Measurements from ENCODE around the gene ADSS2.
"Not testable (repeated sequence)": the region's sequence is repeated elsewhere in the genome, so short reads cannot be mapped to it uniquely, and the experiment has no call there.

The ADSS2 gene

DNA sequence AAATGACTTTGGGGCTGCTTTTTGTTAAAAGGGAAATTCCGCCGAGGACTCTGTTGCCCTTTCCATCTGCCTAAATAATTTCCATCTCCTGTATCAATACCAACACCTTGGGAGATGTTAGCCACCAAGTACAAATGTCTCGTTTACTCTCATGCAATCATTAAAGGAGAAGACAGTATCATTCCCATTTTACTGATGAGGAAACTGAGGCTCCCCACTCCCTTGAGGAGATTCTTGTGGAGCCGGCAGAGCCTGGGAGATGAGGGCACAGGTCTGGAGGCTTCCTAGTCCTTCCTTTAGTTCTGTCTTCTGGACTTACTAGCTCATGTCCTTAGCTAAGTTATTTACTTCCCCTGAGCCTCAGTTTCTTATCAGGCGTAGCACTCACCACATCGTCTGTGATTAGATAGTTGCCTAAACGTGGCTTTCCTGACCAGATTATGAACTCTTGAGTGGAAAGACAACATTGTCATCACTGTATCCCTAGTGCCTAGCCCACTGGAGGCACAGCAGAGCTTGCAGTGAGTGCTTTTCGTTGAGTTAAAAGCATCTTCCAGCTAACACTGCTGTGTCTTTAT is 81.6 kb downstream of the ADSS2 start:
- no peaks in the 10 kb centered on the region for H3K4me1 Mint-ChIP-seq
- TF ChIP-seq, protein P1, sequence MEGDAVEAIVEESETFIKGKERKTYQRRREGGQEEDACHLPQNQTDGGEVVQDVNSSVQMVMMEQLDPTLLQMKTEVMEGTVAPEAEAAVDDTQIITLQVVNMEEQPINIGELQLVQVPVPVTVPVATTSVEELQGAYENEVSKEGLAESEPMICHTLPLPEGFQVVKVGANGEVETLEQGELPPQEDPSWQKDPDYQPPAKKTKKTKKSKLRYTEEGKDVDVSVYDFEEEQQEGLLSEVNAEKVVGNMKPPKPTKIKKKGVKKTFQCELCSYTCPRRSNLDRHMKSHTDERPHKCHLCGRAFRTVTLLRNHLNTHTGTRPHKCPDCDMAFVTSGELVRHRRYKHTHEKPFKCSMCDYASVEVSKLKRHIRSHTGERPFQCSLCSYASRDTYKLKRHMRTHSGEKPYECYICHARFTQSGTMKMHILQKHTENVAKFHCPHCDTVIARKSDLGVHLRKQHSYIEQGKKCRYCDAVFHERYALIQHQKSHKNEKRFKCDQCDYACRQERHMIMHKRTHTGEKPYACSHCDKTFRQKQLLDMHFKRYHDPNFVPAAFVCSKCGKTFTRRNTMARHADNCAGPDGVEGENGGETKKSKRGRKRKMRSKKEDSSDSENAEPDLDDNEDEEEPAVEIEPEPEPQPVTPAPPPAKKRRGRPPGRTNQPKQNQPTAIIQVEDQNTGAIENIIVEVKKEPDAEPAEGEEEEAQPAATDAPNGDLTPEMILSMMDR (IDR thresholded peaks at IDR 0.05; ENCODE audit: unreplicated experiment in 3 of 3): no peak
- H3K36me3 Mint-ChIP-seq (ENCODE audit: low read depth): no peaks in the 10 kb centered on the region
- H3K9me3 Mint-ChIP-seq: peaks cover 3% of the 10 kb centered on the region
- no peak overlapping the region for H3K27ac Mint-ChIP-seq
- no peak overlapping the region for H3K4me3 Mint-ChIP-seq
- H3K27me3 Mint-ChIP-seq (ENCODE audit: low read depth): peaks cover 10% of the 10 kb centered on the region

DNA sequence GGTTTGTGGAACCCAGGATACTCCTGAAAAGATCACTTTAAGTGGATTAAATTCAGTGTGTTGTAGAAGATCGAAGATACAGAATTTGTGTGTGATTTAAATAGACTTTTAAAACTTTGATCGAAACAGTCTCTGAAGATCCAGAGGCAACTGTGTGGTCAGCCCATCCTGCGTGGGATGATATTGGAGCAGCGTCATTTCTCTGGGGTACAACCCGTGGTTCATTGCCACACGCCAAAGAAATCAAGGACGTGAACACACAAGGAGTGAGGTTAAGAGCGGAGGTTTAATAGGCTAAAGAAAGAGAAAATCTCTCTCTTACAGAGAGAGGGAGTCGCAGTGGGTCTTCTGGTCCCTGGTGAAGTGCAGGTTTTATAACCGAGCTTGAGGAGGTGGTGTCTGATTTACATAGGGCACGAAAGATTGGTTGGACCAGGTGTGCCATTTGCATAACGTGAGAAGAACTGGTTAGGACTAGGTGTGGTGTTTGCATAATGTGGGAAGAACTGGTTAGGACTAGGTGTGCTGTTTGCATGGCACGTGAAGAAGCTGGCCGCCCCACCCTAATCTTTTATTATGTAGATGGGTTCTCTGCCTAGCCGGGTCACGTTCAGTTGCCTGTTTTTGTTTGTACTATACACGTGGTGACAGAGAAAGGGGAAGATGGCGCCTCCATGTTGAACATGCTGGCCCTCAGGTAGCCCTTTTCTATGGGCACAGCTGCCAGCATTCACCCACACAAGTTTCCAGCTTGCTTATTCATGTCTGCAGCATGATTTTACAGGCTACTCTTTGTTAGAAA is 82.3 kb downstream of the ADSS2 start:
- Mint-ChIP-seq H3K4me1 (no peaks in the 10 kb centered on the region), H3K9me3 (peaks cover 5% of the 10 kb centered on the region), H3K27ac (no peak overlapping the region), H3K27me3 (ENCODE audit: low read depth) (peaks cover 10% of the 10 kb centered on the region), H3K4me3 (no peak overlapping the region), H3K36me3 (ENCODE audit: low read depth) (peaks cover 5% of the 10 kb centered on the region)
- TF ChIP-seq, protein P1 (IDR thresholded peaks at IDR 0.05; ENCODE audit: unreplicated experiment in 3 of 3): no peak

DNA sequence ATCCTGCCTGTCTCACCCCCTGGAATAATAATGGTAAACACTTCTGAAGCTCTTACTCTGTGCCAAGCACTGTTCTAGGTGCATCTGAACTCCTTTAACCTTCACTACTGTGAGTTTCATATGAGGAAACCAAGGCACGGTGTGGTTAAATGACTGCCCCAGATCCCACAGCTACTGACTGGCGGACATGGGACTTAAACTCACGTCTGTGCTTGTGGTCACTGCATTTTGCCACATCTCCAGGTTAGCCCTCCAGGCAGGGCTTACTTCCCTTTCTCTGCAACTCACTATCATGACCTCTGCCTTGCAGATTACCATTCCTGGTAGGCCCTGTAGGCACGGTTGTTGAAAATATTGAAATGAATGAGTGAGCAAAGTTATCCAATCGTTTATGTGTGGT is 83.4 kb downstream of the ADSS2 start:
- Mint-ChIP-seq H3K36me3 (ENCODE audit: low read depth) (peaks cover 6% of the 10 kb centered on the region), H3K9me3 (peaks cover 6% of the 10 kb centered on the region), H3K27ac (no peak overlapping the region), H3K4me3 (no peak overlapping the region), H3K27me3 (ENCODE audit: low read depth) (peaks cover 10% of the 10 kb centered on the region), H3K4me1 (no peaks in the 10 kb centered on the region)
- TF ChIP-seq, protein P1 (IDR thresholded peaks at IDR 0.05; ENCODE audit: unreplicated experiment in 3 of 3): no peak

DNA sequence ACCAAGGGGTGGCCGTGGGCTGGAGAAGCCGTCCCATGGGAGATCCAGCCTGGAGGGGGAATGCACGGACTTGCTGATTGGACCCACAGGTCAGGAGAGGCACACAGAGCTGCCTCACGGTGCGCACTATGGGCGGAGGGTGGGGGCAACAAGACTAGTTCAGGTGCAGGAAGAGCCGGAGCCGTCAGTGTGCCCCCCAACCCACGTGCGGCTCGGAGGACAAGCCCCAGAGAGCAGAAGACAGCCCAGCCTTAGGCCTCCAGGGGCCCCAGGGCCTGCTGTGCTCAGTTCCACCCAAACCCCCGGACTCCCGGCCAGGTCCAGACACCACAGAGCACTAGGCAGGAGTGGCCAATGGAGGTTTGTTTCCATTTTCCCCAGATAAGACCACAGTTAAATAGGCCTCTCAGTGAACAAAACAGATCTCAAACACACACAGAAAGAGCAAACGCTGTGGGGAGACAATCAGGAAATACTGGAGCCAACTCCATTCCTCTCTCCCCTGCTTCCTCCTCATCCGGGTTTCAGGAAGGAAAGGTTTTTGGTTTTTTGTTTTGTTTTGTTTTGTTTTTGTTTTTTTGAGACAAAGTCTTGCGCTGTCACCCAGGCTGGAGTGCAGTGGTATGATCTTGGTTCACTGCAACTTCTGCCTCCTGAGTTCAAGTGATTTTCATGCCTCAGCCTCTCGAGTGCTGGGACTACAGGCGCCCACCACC is 84.2 kb downstream of the ADSS2 start:
- Mint-ChIP-seq H3K27me3 (ENCODE audit: low read depth) (peaks cover 10% of the 10 kb centered on the region), H3K4me1 (peaks cover under 1% of the 10 kb centered on the region), H3K36me3 (ENCODE audit: low read depth) (peaks cover 6% of the 10 kb centered on the region)

DNA sequence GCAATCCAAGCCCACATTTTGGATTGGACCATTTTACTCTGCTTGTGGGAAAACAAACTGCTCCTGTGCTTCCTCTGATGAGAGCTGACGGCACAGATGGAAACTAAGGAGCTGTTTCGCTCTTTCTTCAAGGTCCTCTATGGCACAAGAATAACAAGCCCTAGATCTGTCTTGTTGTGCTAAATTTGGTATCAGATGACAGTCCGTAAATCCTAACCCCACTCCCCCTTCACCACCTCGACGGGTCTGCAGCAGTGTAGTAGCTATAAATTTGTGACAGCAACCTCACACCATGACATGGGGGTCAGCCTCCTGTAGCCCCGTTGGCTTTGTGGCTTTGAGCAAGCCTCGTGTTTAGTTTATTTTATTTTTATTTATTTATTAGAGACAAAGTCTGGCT is 85.9 kb downstream of the ADSS2 start:
- peaks cover 13% of the 10 kb centered on the region for H3K4me1 Mint-ChIP-seq
- peaks cover 6% of the 10 kb centered on the region for H3K9me3 Mint-ChIP-seq
- TF ChIP-seq, protein P1 (IDR thresholded peaks at IDR 0.05; ENCODE audit: unreplicated experiment in 3 of 3): no peak
- H3K27ac Mint-ChIP-seq: no peak overlapping the region
- H3K27me3 Mint-ChIP-seq (ENCODE audit: low read depth): peaks cover 9% of the 10 kb centered on the region
- no peak overlapping the region for H3K4me3 Mint-ChIP-seq
- peaks cover 6% of the 10 kb centered on the region for H3K36me3 Mint-ChIP-seq (ENCODE audit: low read depth)

More for the DNA sequence above, 84.2 kb downstream of the ADSS2 start:
- TF ChIP-seq, protein P1 (IDR thresholded peaks at IDR 0.05; ENCODE audit: unreplicated experiment in 3 of 3): no peak
- H3K9me3 Mint-ChIP-seq: peaks cover 6% of the 10 kb centered on the region
- H3K4me3 Mint-ChIP-seq: no peak overlapping the region
- H3K27ac Mint-ChIP-seq: no peak overlapping the region

DNA sequence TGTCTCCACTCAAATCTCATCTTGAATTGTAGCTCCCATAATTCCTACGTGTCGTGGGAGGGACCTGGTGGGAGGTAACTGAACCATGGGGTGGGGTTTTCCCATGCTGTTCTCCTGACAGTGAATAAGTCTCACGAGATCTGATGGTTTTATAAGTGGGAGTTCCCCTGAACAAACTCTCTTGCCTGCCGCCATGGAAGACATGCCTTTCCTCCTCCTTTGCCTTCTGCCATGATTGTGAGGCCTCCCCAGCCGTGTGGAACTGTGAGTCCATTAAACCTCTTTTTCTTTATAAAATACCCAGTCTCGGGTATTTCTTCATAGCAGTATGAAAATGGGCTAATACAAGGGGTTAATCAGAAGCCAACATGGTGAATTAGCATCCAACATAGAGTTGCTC is 86.4 kb downstream of the ADSS2 start:
- not testable (repeated sequence) for H3K4me3 Mint-ChIP-seq; H3K27ac Mint-ChIP-seq; H3K36me3 Mint-ChIP-seq (ENCODE audit: low read depth); H3K9me3 Mint-ChIP-seq
- H3K27me3 Mint-ChIP-seq (ENCODE audit: low read depth): peaks cover 11% of the 10 kb centered on the region
- H3K4me1 Mint-ChIP-seq: peaks cover 15% of the 10 kb centered on the region
